ENCODE data around the gene NPLOC4.

Gene NPLOC4

GRCh38 chr17:81512562-81513371 is 124.1 kb downstream of the NPLOC4 start, which contains the start of gene ACTG1 (continued):
- TF ChIP-seq ZNF112 (tag by site-specific recombination; IDR thresholded peaks at IDR 0.05) (no peak), WT1 (tag by site-specific recombination; IDR thresholded peaks at IDR 0.05) (no peak)

GRCh38 chr17:81511804-81512561 is 124.9 kb downstream of the NPLOC4 start:
- Histone ChIP-seq H3K36me3 (ENCODE audit: control insufficient read depth in 2 of 2, insufficient read depth in 1 of 2, low read length in 2 of 2) (peaks cover 18 to 40% of the 10 kb centered on the region in 2 experiments), H3K4me3 (ENCODE audit: low read depth, low read length) (peak overlapping the region; percentile 92), H3K9me3 (ENCODE audit: control insufficient read depth, insufficient read depth, low read depth, low read length) (no peaks in the 10 kb centered on the region), H3K4me1 (ENCODE audit: control insufficient read depth, insufficient read depth, low read length) (peaks cover 17% of the 10 kb centered on the region), H3K27ac (ENCODE audit: extremely low read depth, low read depth, low read length) (peak overlapping the region; percentile 100)
- ChIA-PET CTCF (interaction anchor here (0.6 to 1.2 kb wide), 2 partner anchors 52 to 114 kb away, joined by 3 read pairs; no protein-coding TSS in a partner anchor), POLR2A (interaction anchor here (0.6 to 9.9 kb wide), 29 partner anchors 9 to 356 kb away, joined by 3 to 85 read pairs (median 4); partner anchors contain the start of genes ARL16, BAHCC1, CCDC137 and CEP131)
- TF ChIP-seq ZNF248 (tag by site-specific recombination; IDR thresholded peaks at IDR 0.05) = no peak
- peak; percentile 68 for TF ChIP-seq YY2 (tag by site-specific recombination; IDR thresholded peaks at IDR 0.05)
- 0 out of 2 replicates have a peak, but pooled peaks have one; percentile 5 for TF ChIP-seq ZNF416 (tag by site-specific recombination; IDR thresholded peaks at IDR 0.05)
- TF ChIP-seq ZNF280D (tag by site-specific recombination; IDR thresholded peaks at IDR 0.05) = no peak
- TF ChIP-seq ZSCAN18 (tag by site-specific recombination; IDR thresholded peaks at IDR 0.05) = no peak
- TF ChIP-seq ZNF530 (tag by site-specific recombination; IDR thresholded peaks at IDR 0.05; ENCODE audit: low read depth) = no peak
- no peak for TF ChIP-seq ZNF548 (tag by site-specific recombination; IDR thresholded peaks at IDR 0.05)
- no peak for TF ChIP-seq ZNF701 (tag by site-specific recombination; IDR thresholded peaks at IDR 0.05)
- peak; percentile 80 for TF ChIP-seq ZFP3 (tag by site-specific recombination; IDR thresholded peaks at IDR 0.05; ENCODE audit: low read depth)
- TF ChIP-seq ZNF610 (tag by site-specific recombination; IDR thresholded peaks at IDR 0.05; ENCODE audit: borderline replicate concordance) = no peak
- TF ChIP-seq ZNF157 (tag by site-specific recombination; IDR thresholded peaks at IDR 0.05) = no peak
- no peak for TF ChIP-seq ZNF830 (tag by site-specific recombination; IDR thresholded peaks at IDR 0.05; ENCODE audit: low read depth)
- no peak for TF ChIP-seq ZNF560 (tag by site-specific recombination; IDR thresholded peaks at IDR 0.05; ENCODE audit: borderline replicate concordance)
- TF ChIP-seq YY1 (tag by site-specific recombination; IDR thresholded peaks at IDR 0.05) = 0 out of 2 replicates have a peak, but pooled peaks have one; percentile 12
- TF ChIP-seq ZNF214 (tag by site-specific recombination; IDR thresholded peaks at IDR 0.05; ENCODE audit: borderline replicate concordance) = no peak
- peak; percentile 47; the same call in 1 of the 2 replicates for TF ChIP-seq ZNF423 (tag by site-specific recombination; IDR thresholded peaks at IDR 0.05)
- TF ChIP-seq KLF8 (tag by site-specific recombination; IDR thresholded peaks at IDR 0.05) = 0 out of 2 replicates have a peak, but pooled peaks have one; percentile 41
- no peak for TF ChIP-seq ZNF239 (tag by site-specific recombination; IDR thresholded peaks at IDR 0.05)
- no peak for TF ChIP-seq ZNF398 (tag by site-specific recombination; IDR thresholded peaks at IDR 0.05)
- TF ChIP-seq, protein P1, sequence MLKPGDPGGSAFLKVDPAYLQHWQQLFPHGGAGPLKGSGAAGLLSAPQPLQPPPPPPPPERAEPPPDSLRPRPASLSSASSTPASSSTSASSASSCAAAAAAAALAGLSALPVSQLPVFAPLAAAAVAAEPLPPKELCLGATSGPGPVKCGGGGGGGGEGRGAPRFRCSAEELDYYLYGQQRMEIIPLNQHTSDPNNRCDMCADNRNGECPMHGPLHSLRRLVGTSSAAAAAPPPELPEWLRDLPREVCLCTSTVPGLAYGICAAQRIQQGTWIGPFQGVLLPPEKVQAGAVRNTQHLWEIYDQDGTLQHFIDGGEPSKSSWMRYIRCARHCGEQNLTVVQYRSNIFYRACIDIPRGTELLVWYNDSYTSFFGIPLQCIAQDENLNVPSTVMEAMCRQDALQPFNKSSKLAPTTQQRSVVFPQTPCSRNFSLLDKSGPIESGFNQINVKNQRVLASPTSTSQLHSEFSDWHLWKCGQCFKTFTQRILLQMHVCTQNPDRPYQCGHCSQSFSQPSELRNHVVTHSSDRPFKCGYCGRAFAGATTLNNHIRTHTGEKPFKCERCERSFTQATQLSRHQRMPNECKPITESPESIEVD (tag by site-specific recombination; IDR thresholded peaks at IDR 0.05) = no peak
- no peak for TF ChIP-seq IKZF3 (tag by site-specific recombination; IDR thresholded peaks at IDR 0.05)
- TF ChIP-seq ZBTB48 (tag by site-specific recombination; IDR thresholded peaks at IDR 0.05) = 0 out of 2 replicates have a peak, but pooled peaks have one; percentile 20
- TF ChIP-seq ZNF146 (tag by site-specific recombination; IDR thresholded peaks at IDR 0.05) = no peak
- no peak for TF ChIP-seq ZNF16 (tag by site-specific recombination; IDR thresholded peaks at IDR 0.05; ENCODE audit: low read depth)
- TF ChIP-seq ZNF473 (tag by site-specific recombination; IDR thresholded peaks at IDR 0.05) = 0 out of 2 replicates have a peak, but pooled peaks have one; percentile 76

Data from HEK293 (cell line).